LNCAP (cell line): ENCODE measurements around the gene UNC5C.

ENCODE experiments used
- TF ChIP-seq, protein P1 (sequence below): fragments of 450-650 bp; IDR thresholded peaks from 2 replicates; pipeline ENCODE4 v1.5.1; 2017; ENCODE audit warnings: mild to moderate bottlenecking

Gene UNC5C

GRCh38 chr4:95550115-95550987, 1.6 kb upstream of the UNC5C start:
- TF ChIP-seq, protein P1, sequence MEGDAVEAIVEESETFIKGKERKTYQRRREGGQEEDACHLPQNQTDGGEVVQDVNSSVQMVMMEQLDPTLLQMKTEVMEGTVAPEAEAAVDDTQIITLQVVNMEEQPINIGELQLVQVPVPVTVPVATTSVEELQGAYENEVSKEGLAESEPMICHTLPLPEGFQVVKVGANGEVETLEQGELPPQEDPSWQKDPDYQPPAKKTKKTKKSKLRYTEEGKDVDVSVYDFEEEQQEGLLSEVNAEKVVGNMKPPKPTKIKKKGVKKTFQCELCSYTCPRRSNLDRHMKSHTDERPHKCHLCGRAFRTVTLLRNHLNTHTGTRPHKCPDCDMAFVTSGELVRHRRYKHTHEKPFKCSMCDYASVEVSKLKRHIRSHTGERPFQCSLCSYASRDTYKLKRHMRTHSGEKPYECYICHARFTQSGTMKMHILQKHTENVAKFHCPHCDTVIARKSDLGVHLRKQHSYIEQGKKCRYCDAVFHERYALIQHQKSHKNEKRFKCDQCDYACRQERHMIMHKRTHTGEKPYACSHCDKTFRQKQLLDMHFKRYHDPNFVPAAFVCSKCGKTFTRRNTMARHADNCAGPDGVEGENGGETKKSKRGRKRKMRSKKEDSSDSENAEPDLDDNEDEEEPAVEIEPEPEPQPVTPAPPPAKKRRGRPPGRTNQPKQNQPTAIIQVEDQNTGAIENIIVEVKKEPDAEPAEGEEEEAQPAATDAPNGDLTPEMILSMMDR = no peak

- TF ChIP-seq, protein P1 = no peak
These were observed 707 bp upstream of the UNC5C start for GRCh38 chr4:95549246-95550114.

DNA sequence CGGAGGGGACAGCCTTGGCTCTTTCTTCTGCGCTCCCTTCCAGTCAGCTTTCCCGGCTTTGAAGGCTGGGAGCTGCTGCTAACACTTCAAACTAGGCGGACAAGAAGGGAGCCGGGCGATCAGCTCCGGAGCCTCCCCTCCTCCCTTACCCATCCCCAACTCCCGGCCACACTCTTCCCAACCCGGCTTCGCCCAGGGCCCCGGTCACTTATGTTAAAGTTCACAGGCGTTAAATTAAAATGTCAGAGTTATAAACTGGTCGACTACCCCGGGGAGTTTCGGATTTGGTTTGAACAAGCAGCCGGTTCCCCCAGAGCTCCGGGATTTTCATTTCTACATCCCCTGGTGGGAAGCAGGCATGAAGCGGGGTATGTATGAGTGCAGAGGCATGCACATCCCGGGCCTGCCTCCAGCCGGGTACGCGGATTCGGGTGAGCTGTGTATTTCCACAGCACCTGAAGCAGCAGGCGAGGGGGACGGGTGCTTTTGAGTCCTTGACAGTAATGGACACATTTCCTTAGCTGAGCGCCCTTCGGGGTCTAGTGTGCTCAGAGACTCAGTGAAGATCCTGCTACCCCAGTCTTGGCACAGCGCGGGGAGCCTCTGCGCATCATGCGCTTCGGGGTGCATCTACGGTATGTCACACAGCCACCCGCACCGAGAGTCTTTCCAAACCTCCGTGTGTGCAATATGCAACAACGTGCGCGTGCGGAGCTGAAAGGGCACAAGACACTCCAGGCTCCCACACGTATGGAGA, 880 bp downstream of the UNC5C start:
- TF ChIP-seq, protein P1 = no peak

- TF ChIP-seq, protein P1 = no peak
These were observed 1.7 kb downstream of the UNC5C start for GRCh38 chr4:95546866-95547714.

GRCh38 chr4:95546221-95546620, 2.6 kb downstream of the UNC5C start:
- TF ChIP-seq, protein P1 = no peak

DNA sequence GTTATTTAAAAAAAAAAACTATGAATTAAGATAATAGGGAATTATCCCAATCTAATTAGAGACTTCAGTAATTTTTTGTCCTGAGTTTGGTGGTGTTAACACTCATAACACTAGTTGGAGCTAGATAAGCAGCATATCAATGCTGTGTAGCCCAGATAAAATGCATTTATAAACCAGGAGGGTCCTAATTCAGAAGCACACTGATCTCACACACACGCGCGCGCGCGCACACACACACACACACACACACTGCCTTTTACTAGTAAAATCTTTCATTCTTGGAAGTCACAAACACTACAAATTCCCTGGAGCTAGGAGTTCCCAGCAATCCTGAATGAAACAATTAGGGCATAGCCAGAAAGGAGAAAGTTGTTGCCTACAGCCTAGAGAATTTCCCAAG, 3.2 kb downstream of the UNC5C start:
- TF ChIP-seq, protein P1 = no peak
